KMS-11 (cell line): ENCODE data around the gene HFE.

Source experiments
- H2AFZ ChIP-seq: fragments of 200-600 bp; sonication (generic); 2 replicates; pipeline ENCODE4 v1.6.1; 2016; ENCODE audit warnings: antibody characterized with exemption, mixed run types, low read depth
- H3K27ac ChIP-seq: fragments of 200-600 bp; sonication (generic); 2 replicates; pipeline ENCODE4 v1.6.1; 2016; ENCODE audit warnings: mild to moderate bottlenecking, mixed run types
- H3K27me3 ChIP-seq: fragments of 200-600 bp; sonication (generic); 2 replicates; pipeline ENCODE4 v1.6.1; 2017; ENCODE audit warnings: mild to moderate bottlenecking, low read depth, mixed run types, moderate library complexity; ENCODE audit not compliant: insufficient read depth
- H3K36me3 ChIP-seq: fragments of 200-600 bp; sonication (generic); 2 replicates; pipeline ENCODE4 v1.6.1; 2017; ENCODE audit warnings: mild to moderate bottlenecking, mixed run types; ENCODE audit not compliant: insufficient read depth
- H3K4me1 ChIP-seq: fragments of 200-600 bp; sonication (generic); 2 replicates; pipeline ENCODE4 v1.6.1; 2016; ENCODE audit warnings: mild to moderate bottlenecking, low read depth, mixed run types; ENCODE audit not compliant: poor library complexity, severe bottlenecking
- H3K4me2 ChIP-seq: fragments of 200-600 bp; sonication (generic); 2 replicates; pipeline ENCODE4 v1.7.0; 2016; ENCODE audit warnings: mild to moderate bottlenecking, mixed run types
- H3K4me3 ChIP-seq: fragments of 200-600 bp; sonication (generic); IDR thresholded peaks from 2 replicates; pipeline ENCODE4 v1.6.1; 2017; ENCODE audit warnings: low read depth, low read length, mixed read lengths; ENCODE audit not compliant: insufficient read depth
- H3K79me2 ChIP-seq: fragments of 200-600 bp; sonication (generic); 2 replicates; pipeline ENCODE4 v1.6.1; 2016; ENCODE audit warnings: low read depth, mixed run types; ENCODE audit not compliant: insufficient read depth
- H3K9ac ChIP-seq: fragments of 200-600 bp; sonication (generic); 2 replicates; pipeline ENCODE4 v1.6.1; 2016; ENCODE audit warnings: mild to moderate bottlenecking, mixed run types
- H4K20me1 ChIP-seq: fragments of 200-600 bp; sonication (generic); 2 replicates; pipeline ENCODE4 v1.6.1; 2016; ENCODE audit warnings: mild to moderate bottlenecking, mixed run types; ENCODE audit not compliant: insufficient read depth
- TF ChIP-seq, protein P1 (sequence below): fragments of 200-600 bp; sonication (generic); conservative IDR thresholded peaks from 2 replicates; pipeline ENCODE4 v1.6.1; 2017; ENCODE audit warnings: low read depth, mild to moderate bottlenecking, antibody characterized with exemption, low read length, moderate library complexity, mixed read lengths

Gene HFE

DNA sequence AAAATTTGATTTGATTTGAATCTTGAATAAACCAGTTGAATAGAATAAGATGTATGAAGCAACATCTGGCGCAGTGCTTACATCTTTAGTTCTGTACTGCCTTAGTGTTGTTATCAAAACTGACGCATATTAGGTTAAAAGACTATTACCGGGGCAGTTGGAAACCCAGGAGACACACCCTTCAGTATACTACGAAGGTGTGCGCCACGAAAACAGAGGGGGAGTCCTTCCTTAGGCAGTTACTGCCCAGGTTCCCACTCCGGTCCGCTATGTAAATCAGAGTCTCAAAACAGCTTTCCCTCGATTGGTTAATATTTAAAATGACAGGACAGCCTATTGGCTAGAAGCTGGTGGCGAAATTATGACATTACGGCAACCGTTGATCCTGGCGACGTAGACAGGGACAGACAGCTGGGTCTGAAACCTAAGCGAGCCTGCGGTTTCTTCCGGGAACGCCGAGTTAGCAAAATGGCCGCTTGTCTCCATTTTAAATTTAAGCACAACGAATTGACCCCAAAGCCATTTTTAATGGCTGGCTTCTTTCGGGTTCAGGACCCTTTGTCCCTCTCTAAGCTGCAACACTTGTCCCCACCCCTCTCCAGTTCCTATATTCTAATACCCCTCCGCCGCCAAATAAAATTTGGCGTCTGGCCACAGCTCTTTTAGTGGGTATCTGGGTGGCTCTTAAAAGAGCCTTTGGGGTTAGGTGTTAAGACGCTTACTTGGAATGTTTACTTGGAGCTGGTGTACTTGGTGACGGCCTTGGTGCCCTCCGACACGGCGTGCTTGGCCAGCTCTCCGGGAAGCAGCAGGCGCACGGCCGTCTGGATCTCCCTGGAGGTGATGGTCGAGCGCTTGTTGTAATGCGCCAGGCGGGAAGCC is 35.8 kb downstream of the HFE start:
- Histone ChIP-seq H4K20me1 (peaks cover 5% of the 10 kb centered on the region), H3K9ac (peak overlapping the region; percentile 99), H3K27ac (peak overlapping the region; percentile 99), H2AFZ (no peak overlapping the region), H3K36me3 (no peaks in the 10 kb centered on the region; the same call in 1 of the 2 replicates), H3K79me2 (peaks cover 64% of the 10 kb centered on the region), H3K27me3 (no peaks in the 10 kb centered on the region), H3K4me2 (peak overlapping the region; percentile 71), H3K4me1 (peaks cover 46% of the 10 kb centered on the region), H3K4me3 (no peak overlapping the region)
- TF ChIP-seq, protein P1, sequence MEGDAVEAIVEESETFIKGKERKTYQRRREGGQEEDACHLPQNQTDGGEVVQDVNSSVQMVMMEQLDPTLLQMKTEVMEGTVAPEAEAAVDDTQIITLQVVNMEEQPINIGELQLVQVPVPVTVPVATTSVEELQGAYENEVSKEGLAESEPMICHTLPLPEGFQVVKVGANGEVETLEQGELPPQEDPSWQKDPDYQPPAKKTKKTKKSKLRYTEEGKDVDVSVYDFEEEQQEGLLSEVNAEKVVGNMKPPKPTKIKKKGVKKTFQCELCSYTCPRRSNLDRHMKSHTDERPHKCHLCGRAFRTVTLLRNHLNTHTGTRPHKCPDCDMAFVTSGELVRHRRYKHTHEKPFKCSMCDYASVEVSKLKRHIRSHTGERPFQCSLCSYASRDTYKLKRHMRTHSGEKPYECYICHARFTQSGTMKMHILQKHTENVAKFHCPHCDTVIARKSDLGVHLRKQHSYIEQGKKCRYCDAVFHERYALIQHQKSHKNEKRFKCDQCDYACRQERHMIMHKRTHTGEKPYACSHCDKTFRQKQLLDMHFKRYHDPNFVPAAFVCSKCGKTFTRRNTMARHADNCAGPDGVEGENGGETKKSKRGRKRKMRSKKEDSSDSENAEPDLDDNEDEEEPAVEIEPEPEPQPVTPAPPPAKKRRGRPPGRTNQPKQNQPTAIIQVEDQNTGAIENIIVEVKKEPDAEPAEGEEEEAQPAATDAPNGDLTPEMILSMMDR, result no peak

DNA sequence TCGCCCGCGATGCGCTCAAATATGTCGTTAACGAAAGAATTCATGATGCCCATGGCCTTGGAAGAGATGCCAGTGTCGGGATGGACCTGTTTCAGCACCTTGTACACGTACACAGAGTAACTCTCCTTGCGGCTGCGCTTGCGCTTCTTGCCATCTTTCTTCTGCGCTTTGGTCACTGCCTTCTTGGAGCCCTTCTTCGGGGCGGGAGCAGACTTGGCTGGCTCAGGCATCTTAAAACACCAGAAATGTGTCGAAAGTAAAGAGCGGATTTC is 36.4 kb downstream of the HFE start:
- peaks cover 52% of the 10 kb centered on the region for H3K4me1 ChIP-seq
- TF ChIP-seq, protein P1, result no peak
- peaks cover 70% of the 10 kb centered on the region for H3K79me2 ChIP-seq
- H3K9ac ChIP-seq, result peak overlapping the region; percentile 99
- peak overlapping the region; percentile 53 for H3K4me2 ChIP-seq
- H3K4me3 ChIP-seq, result no peak overlapping the region
- H2AFZ ChIP-seq, result no peak overlapping the region
- H3K36me3 ChIP-seq, result peaks cover 3% of the 10 kb centered on the region; the same call in 1 of the 2 replicates
- H4K20me1 ChIP-seq, result peaks cover 5% of the 10 kb centered on the region
- H3K27me3 ChIP-seq, result no peaks in the 10 kb centered on the region
- H3K27ac ChIP-seq, result peak overlapping the region; percentile 99

DNA sequence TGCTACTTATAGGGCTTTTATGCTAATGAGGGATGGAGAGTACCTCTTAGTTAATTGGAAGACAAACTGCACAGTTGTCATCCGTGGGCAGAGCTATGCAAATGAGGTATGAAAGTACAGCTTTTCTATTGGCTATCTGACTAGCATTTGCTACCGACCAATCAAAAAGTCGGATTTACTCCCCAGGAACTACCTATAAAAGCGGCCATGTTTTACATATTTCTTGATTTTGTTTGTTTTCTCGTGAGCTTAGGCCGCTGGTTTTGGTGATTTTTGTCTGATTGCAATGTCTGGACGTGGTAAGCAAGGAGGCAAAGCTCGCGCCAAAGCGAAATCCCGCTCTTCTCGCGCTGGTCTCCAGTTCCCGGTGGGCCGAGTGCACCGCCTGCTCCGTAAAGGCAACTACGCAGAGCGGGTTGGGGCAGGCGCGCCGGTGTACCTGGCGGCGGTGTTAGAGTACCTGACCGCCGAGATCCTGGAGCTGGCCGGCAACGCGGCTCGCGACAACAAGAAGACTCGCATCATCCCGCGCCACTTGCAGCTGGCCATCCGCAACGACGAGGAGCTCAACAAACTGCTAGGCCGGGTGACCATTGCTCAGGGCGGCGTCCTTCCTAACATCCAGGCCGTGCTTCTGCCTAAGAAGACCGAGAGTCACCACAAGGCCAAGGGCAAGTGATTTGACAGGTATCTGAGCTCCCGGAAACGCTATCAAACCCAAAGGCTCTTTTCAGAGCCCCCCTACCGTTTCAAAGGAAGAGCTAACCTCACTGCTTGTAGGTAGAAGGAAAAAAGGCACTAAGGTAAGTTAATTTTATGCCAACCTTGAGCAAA is 36.9 kb downstream of the HFE start:
- TF ChIP-seq, protein P1, result 0 out of 2 replicates have a peak, but pooled peaks have one; percentile 12
- H3K9ac ChIP-seq, result peak overlapping the region; percentile 99
- H4K20me1 ChIP-seq, result peaks cover 5% of the 10 kb centered on the region
- no peak overlapping the region for H3K4me3 ChIP-seq
- H3K36me3 ChIP-seq, result peaks cover 3% of the 10 kb centered on the region
- H3K79me2 ChIP-seq, result peaks cover 70% of the 10 kb centered on the region
- H3K27ac ChIP-seq, result peak overlapping the region; percentile 99
- H3K4me2 ChIP-seq, result peak overlapping the region; percentile 93
- H3K4me1 ChIP-seq, result peaks cover 58% of the 10 kb centered on the region
- H3K27me3 ChIP-seq, result no peaks in the 10 kb centered on the region
- no peak overlapping the region for H2AFZ ChIP-seq

DNA sequence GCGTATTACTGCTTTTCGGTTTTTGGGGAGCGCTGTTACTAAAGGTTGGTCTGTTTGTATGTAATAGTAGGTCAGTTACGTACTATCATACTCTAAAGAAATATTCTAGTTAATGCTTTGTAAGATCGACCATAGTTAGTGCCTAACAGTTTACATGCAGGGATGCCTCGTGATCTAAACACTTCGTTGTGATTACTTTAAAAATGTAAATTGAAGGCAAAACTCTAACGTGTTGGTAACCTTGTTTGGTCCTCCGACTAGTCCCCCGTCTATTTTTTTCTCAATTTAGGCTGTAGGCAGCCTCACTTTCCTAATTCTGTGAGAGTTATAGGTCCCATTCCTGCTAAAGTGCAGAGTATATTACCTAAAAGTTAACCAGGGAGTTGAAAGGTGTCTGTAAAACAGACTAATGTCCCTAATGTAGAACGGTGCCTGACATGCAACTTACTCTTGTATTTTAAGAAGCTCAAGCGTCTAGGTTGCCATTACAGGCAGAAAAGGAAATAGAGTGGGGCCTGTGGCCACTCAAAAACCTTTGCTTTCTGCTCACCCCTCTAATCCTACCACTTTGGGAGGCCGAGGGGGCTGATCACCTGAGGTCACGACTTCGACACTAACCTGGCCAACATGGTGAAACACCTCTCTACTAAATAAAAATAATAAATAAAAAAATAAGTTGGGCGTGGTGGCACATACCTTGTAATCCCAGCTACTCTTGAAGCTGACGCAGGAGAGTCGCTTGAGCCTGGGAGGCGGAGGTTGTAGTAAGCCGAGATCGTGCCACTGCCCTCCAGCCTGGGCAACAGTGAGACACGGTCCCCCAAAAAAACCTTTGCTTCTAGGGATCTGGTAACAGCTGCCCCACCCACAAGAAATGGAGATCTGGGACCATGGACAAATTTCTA is 37.8 kb downstream of the HFE start:
- Histone ChIP-seq H3K27me3 (no peaks in the 10 kb centered on the region), H3K36me3 (peaks cover 8% of the 10 kb centered on the region), H3K79me2 (peaks cover 77% of the 10 kb centered on the region), H3K4me3 (no peak overlapping the region), H3K4me1 (peaks cover 60% of the 10 kb centered on the region), H3K4me2 (peak overlapping the region; percentile 93), H3K27ac (peak overlapping the region; percentile 99), H4K20me1 (peaks cover 9% of the 10 kb centered on the region), H3K9ac (peak overlapping the region; percentile 99), H2AFZ (no peak overlapping the region)
- TF ChIP-seq, protein P1, result no peak
